GM19240 (cell line): Measurements from ENCODE around the gene SLC41A1.
"Not testable (repeated sequence)": the region's sequence is repeated elsewhere in the genome, so short reads cannot be mapped to it uniquely, and the experiment has no call there.

Experiments used
- DNase-seq: peaks from one replicate; pipeline ENCODE4 v3.0.0; 2011; ENCODE audit warnings: low spot score; ENCODE audit not compliant: insufficient read length

The SLC41A1 gene

DNA sequence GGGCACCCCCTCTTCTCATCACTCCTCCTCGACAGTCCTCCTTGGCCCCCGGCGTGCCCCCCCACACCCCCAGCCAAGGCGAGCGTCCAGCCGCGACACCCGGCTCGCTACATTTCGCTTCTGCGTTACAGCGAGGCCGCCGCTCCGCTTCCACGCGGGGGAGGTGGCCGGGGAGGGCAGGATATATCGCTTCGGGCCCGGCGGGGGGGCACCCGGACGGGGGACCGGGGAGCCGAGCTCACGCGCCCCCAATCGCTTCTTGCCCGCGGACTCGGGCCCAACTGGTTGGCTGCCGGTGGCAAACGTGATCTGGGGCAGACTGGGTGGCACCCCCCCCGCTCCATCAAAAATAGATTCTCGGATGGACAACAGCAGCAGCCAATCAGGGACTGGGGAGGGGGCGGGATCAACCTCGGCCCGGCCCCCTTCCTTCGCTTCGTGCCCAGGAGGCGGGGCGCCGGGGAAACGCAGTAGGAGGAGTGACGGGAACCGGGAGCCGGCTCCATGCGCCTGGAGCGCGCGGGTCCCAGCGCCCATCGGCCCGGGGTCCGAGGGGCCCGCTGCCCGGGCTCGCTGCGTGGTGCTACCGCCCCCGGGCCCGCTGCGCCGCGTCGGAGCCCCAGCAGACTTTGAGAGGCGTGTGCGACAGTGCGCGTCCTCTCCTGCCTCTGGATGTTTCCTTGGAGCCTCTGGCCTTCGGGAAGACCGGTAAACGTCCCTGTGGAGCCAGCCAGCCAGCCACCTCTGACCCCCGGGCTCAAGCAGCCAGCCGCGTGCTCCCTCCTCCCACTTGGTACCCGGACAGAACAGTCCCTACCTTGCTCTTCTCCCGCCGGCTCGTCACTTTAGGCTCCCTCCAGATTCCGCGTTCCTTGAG lies at the start of gene SLC41A1:
TSS of gene SLC41A1 (minus strand) at position 321 of the 877 bp plus-strand sequence. CDS start 2,757 bp downstream, outside the sequence.
- DNase-seq = peak; percentile 41

DNA sequence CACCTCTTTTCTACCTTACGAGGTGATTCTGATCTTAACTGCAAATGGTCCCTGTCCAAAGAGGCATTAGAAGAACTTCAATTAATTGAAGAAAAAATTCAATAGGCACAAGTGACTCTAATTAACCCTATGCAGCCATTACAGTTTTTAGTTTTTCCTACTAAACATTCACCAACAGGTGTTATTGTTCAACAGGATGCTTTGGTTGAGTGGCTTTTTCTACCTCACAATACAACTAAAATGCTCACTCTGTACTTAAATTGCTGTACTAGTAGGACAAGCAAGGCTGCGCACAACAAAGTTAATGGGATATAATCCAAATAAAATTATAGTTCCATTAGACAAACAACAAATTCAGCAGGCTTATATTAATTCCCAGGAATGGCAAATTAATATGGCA lies 48.5 kb upstream of the SLC41A1 start:
- DNase-seq = no peak

DNA sequence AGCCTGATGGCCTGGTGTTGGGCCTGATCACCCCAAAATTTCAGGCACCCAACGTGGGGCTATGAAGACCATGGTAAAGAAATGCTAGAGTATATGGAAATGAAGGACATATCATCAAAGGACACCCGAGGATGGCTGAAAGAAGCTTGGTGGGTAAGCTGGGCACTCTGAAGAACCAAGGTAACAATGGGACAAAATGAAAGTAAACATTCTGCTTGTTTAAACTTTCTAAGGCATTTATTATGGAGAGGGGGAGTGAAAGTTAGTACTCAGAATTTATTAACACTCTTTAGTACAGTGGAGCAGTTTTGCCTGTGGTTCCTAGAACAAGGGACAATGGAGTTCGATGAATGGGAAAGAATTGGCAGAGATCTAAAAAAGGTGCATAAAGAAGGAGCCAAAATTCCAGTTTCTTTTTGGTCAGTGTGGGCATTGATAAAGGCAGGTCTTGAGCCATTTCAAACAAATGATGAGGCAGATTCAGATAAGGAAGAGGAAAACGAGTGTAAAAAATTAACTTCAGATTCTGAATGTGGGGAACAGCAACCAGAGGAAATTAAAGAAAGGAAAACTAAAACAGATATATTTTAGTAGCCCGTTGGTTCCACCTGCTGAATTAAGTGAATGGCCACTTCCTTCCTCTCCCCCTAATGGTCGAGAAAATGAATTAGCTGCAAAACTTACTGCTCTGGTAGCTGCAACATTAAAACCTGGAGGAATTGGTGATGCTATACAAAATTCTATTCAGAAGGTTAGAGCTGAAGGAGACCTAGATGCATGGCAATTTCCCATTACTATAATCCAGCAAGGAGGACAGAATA lies 45.4 kb upstream of the SLC41A1 start:
- no peak for DNase-seq

DNA sequence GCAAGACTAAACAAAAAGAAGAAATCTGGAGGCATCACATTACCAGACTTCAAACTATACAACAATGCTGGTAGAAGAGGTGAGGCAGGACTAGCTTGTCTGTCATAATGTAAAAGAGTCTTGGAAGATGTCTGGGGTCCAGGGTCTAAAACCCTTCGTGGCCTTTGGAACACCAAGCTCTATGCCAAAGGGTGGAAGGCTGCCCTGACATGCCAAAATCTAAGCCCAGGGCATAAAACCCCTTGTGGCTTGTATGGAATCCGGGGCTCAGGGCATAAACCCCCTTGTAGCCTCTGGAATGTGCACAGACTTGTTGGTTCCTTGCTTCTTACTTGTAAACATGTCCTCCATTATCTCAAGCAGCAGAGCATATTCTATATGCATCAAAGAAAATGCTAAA lies 44.5 kb upstream of the SLC41A1 start:
- DNase-seq = not testable (repeated sequence)

DNA sequence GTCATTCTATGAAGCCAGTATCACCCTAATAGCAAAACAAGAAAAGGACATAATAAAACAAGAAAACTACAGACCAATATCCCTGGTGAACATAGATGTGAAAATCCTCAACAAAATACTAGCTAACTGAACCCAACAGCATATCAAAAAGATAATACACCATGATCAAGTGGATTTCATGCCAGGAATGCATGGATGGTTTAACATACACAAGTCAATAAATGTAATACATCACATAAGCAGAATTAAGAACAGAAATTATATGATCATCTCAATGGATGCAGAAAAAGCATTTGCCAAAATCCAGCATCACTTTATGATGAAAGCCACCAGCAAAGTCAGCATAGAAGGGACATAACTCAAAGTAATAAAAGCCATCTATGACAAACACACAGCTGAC lies 43.4 kb upstream of the SLC41A1 start:
- DNase-seq = no peak

DNA sequence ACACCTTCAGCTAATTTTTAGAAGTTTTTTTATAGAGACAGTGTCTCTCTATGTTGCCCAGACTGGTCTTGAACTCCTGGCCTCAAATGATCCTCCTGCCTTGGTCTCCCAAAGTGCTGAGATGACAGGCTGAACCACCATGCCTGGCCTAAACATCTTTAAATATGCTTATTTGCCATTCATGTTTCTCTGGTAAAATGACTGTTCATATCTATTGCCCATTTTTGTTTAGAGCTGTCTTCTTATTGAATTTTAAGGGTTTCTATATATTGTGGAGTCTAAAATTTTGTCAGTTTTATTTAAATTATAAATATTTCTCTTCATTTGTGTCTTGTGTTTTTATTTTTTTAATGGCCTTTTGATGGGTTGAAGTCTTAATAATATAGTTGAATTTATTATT lies 40.0 kb upstream of the SLC41A1 start:
- no peak for DNase-seq

DNA sequence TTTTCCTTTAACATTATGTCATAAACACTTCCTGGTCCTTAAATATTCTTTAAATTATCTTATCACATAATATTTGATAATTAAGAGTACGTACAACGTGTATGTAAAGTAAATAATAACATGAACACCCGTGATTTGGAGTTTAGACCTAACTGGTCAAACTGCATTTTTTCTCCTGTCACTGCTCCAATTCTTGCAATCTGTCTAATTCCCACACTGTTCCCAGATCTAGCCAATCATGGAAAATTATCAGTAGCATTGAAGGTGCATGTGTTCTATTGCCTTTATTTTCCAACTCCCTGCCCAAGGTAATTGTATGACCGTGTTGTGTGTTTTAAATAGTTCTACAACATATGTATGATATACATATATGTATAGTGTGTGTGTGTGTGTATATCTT lies 39.0 kb upstream of the SLC41A1 start:
- DNase-seq = no peak

DNA sequence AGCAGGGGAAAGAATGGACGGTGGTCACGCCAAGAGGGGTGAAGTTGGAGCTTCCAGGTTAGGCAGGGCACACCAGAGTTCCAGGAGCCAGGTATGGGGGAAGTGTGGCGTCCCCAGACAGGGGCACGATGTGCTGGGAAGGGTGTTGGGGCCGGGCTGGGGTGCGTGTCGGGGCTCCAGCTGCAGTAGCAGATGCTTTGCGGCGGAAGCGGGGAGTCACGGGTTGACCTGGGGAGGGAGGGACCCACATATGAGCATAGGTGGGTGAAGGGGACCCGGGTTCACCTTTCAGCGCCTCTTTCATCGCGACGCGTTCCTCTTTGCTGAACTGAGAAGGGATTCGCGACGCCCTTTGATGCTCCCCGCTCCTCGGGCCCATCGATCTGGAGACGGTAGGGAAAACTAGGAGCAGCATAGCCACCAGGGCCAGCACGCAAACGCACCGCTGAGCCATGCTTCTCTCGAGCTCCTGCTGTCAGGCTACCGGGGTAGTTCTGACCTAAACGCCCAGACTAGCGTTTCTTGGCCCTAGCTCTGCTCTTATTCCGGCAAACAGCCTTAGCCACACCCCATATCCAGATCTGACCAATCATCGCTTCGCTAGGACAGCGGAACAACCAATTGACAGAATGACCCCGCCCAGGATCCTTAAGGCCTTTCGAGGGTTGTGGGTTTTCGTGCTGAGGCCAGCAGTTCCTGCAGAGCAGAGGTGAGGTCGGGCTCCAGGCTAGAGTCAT lies 36.8 kb upstream of the SLC41A1 start, which contains the start of gene PM20D1:
TSS of gene PM20D1 (minus strand) at position 514 of the 737 bp plus-strand sequence. CDS start at position 454, 60 bp downstream.
- no peak for DNase-seq

DNA sequence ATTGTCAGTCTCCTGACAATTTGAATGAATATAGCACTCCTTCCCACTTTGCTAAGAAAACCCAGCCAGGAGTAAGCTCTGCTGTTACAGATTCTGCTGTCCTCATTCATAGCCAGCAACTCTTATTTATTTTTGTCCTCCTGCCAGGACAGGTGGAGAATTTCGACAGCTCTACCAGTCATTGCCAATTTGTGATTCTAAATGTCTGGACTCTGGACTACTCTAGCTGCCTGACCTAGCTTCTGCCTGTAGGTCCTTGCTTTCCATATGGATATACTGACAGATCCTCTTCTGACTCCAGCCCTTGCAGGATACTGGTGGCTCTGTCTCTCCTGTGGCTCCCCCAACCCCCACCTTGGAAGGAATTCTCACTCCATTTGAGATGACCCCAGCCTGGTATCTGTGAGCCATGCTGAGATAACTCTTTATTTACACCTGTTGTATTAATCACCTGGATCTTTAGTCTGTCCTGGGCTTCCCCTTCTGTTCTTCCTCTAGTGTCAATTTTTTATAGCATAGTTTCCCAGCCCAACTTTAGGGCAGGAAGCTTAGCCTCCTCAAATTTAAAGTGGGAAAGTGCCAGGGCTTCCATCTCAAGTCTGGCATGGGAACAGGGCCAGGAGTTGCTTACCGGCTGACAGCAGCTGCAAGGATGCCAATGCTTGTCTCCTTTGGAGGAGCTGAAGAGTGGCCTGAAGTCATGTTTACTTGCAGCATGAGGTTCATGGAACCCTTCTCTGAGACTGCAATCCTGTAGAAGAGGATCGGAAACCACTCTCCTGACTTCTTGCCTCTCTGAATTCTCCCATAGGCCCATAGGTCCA lies 30.2 kb upstream of the SLC41A1 start:
- no peak for DNase-seq

DNA sequence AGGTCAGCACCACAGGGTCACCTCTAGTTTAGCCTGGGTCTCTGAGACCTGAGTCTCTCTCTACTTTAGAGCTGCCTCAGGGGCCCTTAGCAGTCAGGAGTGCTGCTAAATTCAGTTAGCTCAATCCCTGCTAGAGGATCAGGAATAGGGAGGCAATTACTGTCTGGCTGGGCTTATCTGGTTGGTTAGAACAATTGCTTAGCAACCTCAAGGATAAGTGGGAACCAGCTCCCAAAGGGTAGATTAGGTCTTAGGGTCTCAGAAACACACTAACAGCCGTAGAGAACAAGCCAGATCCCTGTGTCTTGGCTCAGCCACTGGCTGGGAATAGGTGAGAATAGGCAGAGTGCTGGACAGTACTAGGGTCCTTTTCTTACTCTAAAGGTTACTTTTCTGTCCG lies 29.2 kb upstream of the SLC41A1 start:
- no peak for DNase-seq

DNA sequence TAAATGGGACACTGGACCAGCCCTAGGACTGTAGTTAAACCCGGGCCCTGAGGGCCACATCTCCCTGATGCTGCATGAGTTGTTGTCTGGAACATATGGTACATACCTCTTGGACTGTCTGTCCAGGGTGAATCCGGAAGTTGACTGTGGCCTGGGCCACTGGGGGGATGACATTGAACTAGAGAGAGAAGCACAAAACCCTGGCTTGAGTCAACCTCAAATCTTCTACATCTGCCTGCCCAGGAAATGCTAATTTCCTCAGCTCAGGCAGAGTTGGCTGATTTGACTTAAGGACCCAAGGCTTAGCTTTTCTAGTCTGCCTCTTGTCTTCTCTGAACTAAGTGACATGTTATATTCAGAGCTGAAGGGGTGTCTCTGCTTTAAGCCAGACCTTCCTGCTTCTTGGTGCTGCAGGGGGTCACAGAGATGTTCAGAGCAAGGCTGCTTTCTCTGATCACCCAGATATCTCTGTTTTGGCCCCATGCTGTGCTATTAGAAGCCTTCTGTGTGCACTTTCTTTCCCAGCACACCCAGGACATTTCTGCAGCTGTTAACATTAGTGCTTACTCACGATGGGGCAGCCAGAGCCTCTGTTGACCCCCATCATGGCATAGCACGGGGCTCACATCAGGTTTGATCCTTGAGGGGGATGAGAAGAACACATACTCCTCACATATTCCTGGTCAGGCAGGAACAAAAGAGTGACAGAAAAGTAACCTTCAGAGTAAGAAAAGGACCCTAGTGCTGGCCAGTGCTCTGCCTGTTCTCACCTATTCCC lies 27.3 kb upstream of the SLC41A1 start:
- no peak for DNase-seq

DNA sequence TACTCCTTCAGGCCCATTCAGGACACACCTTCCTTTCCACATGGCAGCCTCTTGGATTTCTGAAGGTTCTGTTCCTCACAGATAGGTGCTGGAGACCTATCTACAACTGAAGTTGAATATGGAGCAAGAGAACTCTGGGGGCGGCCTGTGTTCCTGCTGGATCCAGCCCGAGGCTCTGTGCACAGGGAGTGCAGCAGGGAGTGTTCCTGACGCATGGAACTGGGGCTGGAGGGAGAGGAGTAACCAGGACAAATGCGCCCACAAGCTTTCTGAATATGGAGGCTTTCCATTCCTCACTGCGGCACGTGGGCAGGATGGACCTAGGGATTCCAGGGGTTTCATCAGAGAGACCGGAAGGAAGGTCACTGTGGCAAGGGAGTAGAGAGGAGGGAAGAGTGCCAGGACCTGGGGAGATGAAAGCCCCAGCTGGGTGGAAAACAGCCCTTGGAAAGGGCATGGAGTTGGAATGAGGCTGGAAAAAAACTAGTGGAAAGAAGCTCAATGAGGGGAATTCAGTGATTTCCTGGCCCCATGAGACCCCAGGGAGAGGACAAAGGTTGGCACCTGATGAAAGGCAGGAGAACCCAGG lies 24.5 kb upstream of the SLC41A1 start:
- DNase-seq = no peak

DNA sequence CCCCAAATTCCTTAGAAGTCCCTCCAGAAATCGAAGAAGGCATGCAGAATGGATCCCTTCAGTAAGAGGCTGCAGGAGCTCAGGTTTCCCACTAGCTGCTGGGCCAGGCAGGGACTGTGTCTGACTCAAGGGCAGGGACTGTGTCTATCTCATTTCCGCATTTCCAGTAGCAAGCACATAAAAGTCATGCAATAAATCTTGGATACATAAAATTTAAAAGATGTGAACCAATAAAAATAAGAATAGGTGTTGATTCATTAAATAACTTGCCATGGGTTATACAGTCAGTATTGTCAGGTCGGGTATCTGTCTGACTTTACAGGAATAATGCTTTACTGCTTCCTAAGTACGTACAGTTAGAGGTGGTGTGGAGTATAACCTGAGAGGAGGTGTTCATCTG lies 21.8 kb upstream of the SLC41A1 start:
- no peak for DNase-seq

DNA sequence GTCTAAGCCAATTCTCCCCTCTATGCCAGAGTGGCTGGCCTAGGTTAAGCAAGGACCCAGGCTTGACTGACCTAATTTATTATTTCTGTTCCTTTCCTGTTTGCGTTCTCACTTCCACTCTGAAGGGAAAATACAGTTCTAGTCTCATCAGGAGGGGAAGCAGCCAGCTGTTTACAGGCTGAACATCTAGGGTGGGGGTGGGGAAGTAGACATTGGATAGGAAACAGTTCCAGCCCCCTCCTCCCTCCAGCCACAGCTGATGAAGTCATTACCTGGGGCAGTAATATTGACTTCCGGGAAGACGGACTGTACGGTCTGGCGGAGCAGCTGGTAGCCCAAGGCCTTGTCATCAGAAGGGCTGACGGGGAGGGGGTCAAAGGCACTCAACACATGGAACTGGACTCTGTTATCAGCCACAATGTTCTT lies 19.3 kb upstream of the SLC41A1 start:
- no peak for DNase-seq

DNA sequence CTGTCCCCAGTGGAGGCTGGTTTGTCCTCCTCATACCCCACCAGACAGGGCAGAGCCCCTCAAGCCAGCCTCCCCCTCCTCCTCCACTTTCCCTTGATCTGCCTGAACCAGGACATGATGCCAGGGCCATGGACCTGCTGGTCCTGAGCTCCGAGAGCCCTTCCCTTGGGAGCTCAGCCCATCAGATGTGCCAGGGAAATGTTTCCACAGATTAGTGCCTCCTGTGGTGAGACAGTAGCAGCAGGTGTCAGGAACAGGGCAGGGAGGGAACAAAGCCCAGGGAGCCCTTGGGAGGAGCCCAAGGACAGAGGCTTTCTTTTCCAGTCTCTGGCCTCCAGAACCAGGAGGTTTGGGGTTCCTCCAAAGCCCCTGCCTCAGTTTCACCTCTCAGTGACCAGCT lies 14.6 kb upstream of the SLC41A1 start:
- no peak for DNase-seq

DNA sequence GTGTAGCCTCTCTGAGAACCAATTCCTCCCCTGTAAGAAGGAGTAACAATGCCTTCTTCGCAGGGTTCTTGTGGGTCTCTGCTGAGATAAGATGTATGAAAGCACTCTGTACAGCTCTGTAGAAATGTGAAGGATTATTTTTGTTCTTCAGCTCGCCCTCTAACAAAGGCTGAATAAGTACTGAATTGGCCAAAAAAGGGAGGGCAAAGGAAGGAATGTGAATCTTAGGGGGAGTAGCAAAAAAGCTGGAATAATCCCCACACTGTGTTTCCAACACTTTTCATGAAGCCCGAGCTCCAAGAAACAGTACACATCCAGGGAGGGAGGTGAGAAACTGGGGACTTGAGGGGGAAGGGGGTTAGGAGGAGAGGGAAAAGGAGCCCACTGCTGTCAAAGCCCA lies 14.0 kb upstream of the SLC41A1 start:
- no peak for DNase-seq

DNA sequence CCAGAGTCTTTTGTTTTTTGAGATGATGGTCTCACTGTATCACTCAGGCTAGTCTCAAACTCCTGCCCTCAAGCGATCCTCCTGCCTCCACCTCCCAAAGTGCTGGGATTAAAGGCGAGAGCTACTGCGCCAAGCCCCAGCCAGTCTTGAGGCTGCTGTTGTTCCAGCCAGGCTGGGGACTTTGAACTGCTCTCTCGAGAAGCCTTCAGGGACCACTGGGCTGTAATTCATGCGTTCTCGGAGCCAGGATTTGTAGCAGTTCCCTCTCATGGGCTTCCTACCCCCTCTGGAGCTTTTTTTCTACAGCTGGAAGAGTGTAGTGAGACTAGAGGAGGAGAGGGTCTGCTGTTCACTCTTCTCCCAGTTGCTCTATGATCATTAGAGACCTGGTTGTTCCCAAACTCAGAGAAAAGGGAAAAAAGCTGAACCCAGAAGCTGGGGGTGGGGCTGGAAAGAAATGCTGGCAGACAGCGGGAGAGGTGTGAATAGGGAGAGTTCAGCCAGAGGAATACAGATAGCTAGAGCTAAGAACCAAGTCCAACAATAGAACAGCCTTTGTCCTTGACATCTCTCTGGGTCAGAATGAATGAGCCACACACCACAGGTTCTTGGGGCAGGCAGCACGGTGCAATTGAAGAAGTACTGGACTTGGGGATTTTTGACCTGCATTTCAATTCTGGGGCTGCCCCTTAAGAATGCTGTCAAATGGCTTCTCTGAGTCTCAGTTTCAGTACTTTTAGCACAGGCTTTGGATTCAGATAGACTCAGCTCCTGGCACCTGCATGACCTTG lies 13.2 kb upstream of the SLC41A1 start:
- no peak for DNase-seq

DNA sequence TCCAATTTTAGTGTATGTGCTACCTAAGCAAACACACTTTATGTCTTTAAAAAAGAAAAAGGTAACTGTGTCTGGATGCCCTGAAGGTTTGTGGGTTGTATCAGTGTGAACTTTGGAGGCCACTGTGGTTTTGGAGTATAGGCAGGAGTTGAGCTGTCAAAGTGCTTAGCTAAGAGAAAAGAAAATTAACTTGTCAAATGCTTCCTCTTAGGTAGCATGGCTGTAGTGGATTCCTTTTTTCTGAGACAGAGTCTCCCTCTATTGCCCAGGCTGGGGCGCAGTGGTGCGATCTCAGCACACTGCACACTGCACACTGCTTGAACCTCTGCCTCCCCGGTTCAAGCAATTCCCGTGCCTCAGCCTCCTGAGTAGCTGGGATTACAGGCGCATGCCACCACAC lies 11.2 kb upstream of the SLC41A1 start:
- no peak for DNase-seq

DNA sequence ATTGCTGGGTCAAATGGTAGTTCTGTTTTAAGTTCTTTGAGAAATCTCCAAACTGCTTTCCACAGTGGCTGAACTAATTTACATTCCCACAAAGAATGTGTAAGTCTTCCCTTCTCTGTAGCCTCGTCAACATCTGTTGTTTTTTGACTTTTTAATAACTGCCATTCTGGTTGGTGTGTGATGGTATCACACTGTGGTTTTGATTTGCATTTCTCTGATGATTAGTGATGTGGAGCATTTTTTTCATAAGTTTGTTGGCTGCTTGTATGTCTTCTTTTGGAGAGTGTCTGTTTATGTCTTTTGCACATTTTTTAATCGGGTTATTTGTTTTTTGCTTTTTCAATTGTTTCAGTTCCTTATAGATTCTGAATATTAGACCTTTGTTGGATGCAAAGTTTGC lies 10.3 kb upstream of the SLC41A1 start:
- not testable (repeated sequence) for DNase-seq
